GM20431 (cell line): ENCODE data around the gene RBM48.
"Not testable (repeated sequence)": the region's sequence is repeated elsewhere in the genome, so short reads cannot be mapped to it uniquely, and the experiment has no call there.

Experiments
- in situ Hi-C: fragments of 300-500 bp; cut with MseI, MboI; formaldehyde crosslinking; loops from one replicate; pipeline ENCODE4 v1.15.0; 2020; ENCODE audit warnings: low sequenced_read_pairs; ENCODE audit not compliant: unreplicated experiment

Gene RBM48

GRCh38 chr7:92534572-92534971, 6.0 kb downstream of the RBM48 start:
- in situ Hi-C loops: no loop called here

- in situ Hi-C loops: not testable (repeated sequence)
Measured at GRCh38 chr7:92543542-92543941, 14.9 kb downstream of the RBM48 start.

GRCh38 chr7:92545116-92545515, 16.5 kb downstream of the RBM48 start:
- in situ Hi-C loops: not testable (repeated sequence)

GRCh38 chr7:92546856-92547497, 18.4 kb downstream of the RBM48 start:
- in situ Hi-C loops: no loop called here

GRCh38 chr7:92547579-92547978, 19.0 kb downstream of the RBM48 start:
- in situ Hi-C loops: no loop called here

GRCh38 chr7:92550194-92550593, 21.6 kb downstream of the RBM48 start:
- in situ Hi-C loops: no loop called here

GRCh38 chr7:92557249-92557648, 28.7 kb downstream of the RBM48 start:
- in situ Hi-C loops: no loop called here

- in situ Hi-C loops: no loop called here
Measured at GRCh38 chr7:92557808-92558362, 29.3 kb downstream of the RBM48 start.

GRCh38 chr7:92560602-92561001, 32.0 kb downstream of the RBM48 start:
- in situ Hi-C loops: no loop called here

- in situ Hi-C loops: no loop called here
Measured at GRCh38 chr7:92563345-92563744, 34.8 kb downstream of the RBM48 start.

- in situ Hi-C loops: no loop called here
Measured at GRCh38 chr7:92567460-92567859, 38.9 kb downstream of the RBM48 start.

GRCh38 chr7:92569137-92569536, 40.5 kb downstream of the RBM48 start:
- in situ Hi-C loops: no loop called here

- in situ Hi-C loops: no loop called here
Measured at GRCh38 chr7:92576296-92576695, 47.7 kb downstream of the RBM48 start.

GRCh38 chr7:92582948-92583347, 54.4 kb downstream of the RBM48 start:
- in situ Hi-C loops: no loop called here

GRCh38 chr7:92584953-92585352, 56.4 kb downstream of the RBM48 start:
- in situ Hi-C loops: no loop called here

GRCh38 chr7:92586403-92586802, 57.8 kb downstream of the RBM48 start:
- in situ Hi-C loops: no loop called here

GRCh38 chr7:92586841-92587240, 58.2 kb downstream of the RBM48 start:
- in situ Hi-C loops: no loop called here
